Body of pancreas (tissue), 4 donors: Measurements from ENCODE around the gene FOXI3.

Experiments used
- POLR2A ChIP-seq, 3 donors: fragments of 450-650 bp; IDR thresholded peaks; one replicate each; pipeline ENCODE4 v1.6.1; 2016; ENCODE audit warnings: antibody characterized with exemption in 3 of 3, mild to moderate bottlenecking in 2 of 3
- TF ChIP-seq, protein P1 (sequence below), 7 experiments: fragments of 450-650 bp in 4 of 7; fragments of 200-600 bp in 3 of 7; sonication (generic) in 3 of 7; IDR thresholded peaks; one replicate each; pipeline ENCODE4 v1.5.1; 2016 to 2019; ENCODE audit warnings: antibody characterized with exemption in 7 of 7

DNA sequence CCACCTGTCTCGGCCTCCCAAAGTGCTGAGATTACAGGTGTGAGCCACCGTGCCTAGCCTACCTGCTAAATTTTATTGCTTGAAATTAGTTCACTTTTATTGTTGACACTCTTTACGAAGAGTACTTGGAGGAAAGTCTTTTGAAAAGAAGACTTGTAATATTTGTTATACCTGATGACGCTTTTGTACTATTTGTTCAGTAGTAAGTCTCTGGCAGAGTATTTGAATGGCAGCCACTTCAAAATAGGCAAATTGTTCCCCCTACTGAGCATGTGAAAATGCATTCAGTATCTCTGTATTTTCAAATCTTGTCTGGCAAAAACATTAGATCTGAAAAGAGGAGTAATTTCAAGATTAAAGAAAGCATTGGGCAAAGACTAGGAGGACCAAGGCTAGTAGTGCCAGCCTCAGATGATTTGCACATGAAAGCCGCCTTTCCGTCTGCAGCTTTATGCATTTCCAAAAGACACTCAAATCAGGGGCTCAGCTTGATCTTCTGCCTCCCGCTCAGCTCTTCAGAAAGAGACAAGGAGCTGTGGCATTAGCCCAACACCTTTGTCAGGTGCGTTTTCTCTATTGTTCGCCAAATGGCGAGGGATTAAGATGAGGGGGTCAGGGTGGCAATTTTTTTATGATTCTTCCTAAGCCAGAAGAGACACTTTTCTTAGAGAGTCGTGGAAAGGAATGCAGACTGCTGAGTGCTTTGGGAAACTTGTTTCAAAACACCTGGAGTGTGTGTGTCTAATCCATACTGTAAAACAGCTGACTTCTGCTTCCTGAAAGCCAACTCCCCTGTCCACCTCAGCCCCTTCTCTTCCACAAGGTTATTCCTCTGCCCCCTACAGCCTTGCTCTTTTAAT is 18.8 kb upstream of the FOXI3 start:
- TF ChIP-seq, protein P1, sequence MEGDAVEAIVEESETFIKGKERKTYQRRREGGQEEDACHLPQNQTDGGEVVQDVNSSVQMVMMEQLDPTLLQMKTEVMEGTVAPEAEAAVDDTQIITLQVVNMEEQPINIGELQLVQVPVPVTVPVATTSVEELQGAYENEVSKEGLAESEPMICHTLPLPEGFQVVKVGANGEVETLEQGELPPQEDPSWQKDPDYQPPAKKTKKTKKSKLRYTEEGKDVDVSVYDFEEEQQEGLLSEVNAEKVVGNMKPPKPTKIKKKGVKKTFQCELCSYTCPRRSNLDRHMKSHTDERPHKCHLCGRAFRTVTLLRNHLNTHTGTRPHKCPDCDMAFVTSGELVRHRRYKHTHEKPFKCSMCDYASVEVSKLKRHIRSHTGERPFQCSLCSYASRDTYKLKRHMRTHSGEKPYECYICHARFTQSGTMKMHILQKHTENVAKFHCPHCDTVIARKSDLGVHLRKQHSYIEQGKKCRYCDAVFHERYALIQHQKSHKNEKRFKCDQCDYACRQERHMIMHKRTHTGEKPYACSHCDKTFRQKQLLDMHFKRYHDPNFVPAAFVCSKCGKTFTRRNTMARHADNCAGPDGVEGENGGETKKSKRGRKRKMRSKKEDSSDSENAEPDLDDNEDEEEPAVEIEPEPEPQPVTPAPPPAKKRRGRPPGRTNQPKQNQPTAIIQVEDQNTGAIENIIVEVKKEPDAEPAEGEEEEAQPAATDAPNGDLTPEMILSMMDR (IDR thresholded peaks at IDR 0.05), result no peak
- no peak for TF ChIP-seq POLR2A (IDR thresholded peaks at IDR 0.05)
